HepG2 (cell line): Measurements from ENCODE around the gene DDX54.

Experiments used
- CTCF ChIP-seq: sonication (generic); formaldehyde crosslinking; IDR thresholded peaks from 2 replicates; pipeline ENCODE4 v1.5.0; 2020; ENCODE audit warnings: mild to moderate bottlenecking, missing genetic modification reagents, moderate library complexity
- POLR2AphosphoS5 ChIP-seq: IDR thresholded peaks from 2 replicates; pipeline ENCODE4 v1.6.1; 2012; ENCODE audit warnings: low read depth, low read length
- TBL1XR1 ChIP-seq: fragments of 150-350 bp; IDR thresholded peaks from 2 replicates; pipeline ENCODE4 v1.6.1; 2014; ENCODE audit warnings: borderline replicate concordance, low read length; ENCODE audit not compliant: partially characterized antibody
- XRCC5 ChIP-seq: fragments of 200-400 bp; formaldehyde crosslinking; optimal IDR thresholded peaks from 2 replicates; pipeline ENCODE3; 2017; ENCODE audit warnings: mild to moderate bottlenecking, low read length
- ZNF260 ChIP-seq: sonication (generic); formaldehyde crosslinking; IDR thresholded peaks from 2 replicates; pipeline ENCODE4 v1.4.0; 2020; ENCODE audit warnings: missing genetic modification reagents, low read depth, mild to moderate bottlenecking, borderline replicate concordance

- TF ChIP-seq CTCF (CRISPR knock-in tag) (no peak), XRCC5 (no peak), ZNF260 (CRISPR knock-in tag) (no peak), TBL1XR1 (no peak), POLR2AphosphoS5 (no peak)
Measured at GRCh38 chr12:113167868-113168267, 17.4 kb downstream of the DDX54 start.
